SU-DHL-6 (cell line): ENCODE data around the gene SIRPA.
A peak's percentile ranks its signal among the peaks of the same experiment; 100 is the strongest.

Experiments used
- H2AFZ ChIP-seq: fragments of 200-600 bp; sonication (generic); 2 replicates; pipeline ENCODE4 v1.6.1; 2014; ENCODE audit warnings: low read depth, mild to moderate bottlenecking, moderate library complexity, mixed read lengths, antibody characterized with exemption, low read length; ENCODE audit not compliant: severe bottlenecking
- H3F3A ChIP-seq: fragments of 200-600 bp; shearing (Covaris generic); 2 replicates; pipeline ENCODE4 v1.6.0; 2016; ENCODE audit warnings: antibody characterized with exemption, mild to moderate bottlenecking; ENCODE audit not compliant: insufficient read depth
- H3K27ac ChIP-seq: fragments of 200-600 bp; sonication (generic); 2 replicates; pipeline ENCODE4 v1.5.1; 2016; ENCODE audit warnings: low read depth, mild to moderate bottlenecking, low read length, moderate library complexity, mixed read lengths
- H3K27me3 ChIP-seq: fragments of 200-600 bp; sonication (generic), shearing (Covaris generic); 2 replicates; pipeline ENCODE4 v1.6.0; 2014; ENCODE audit warnings: mild to moderate bottlenecking, low read length
- H3K36me3 ChIP-seq: fragments of 200-600 bp; sonication (generic); 2 replicates; pipeline ENCODE4 v1.6.1; 2014; ENCODE audit warnings: mild to moderate bottlenecking, low read length, mixed read lengths
- H3K4me2 ChIP-seq: fragments of 300-600, 200-600 bp; shearing (Covaris generic), sonication (generic); 2 replicates; pipeline ENCODE4 v1.6.0; 2014; ENCODE audit warnings: low read length, low read depth, mild to moderate bottlenecking; ENCODE audit not compliant: poor library complexity, severe bottlenecking
- H3K4me3 ChIP-seq: fragments of 200-600 bp; sonication (generic); 2 replicates; pipeline ENCODE4 v1.5.1; 2014; ENCODE audit warnings: antibody characterized with exemption, low read length, mild to moderate bottlenecking, mixed read lengths; ENCODE audit not compliant: insufficient read depth, poor library complexity, severe bottlenecking
- H3K79me2 ChIP-seq: fragments of 200-600 bp; sonication (generic); 2 replicates; pipeline ENCODE4 v1.6.1; 2014; ENCODE audit warnings: mild to moderate bottlenecking, low read length, moderate library complexity; ENCODE audit not compliant: insufficient read depth
- H3K9ac ChIP-seq: fragments of 200-600 bp; sonication (generic); 2 replicates; pipeline ENCODE4 v1.7.0; 2014; ENCODE audit warnings: mild to moderate bottlenecking, low read length
- H3K9me2 ChIP-seq: fragments of 200-600 bp; sonication (generic); replicated peaks from 2 replicates; pipeline ENCODE4 v1.6.1; 2014; ENCODE audit warnings: low read length; ENCODE audit not compliant: insufficient read depth
- H3K9me3 ChIP-seq: fragments of 200-600 bp; sonication (generic); 2 replicates; pipeline ENCODE4 v1.6.1; 2014; ENCODE audit warnings: low read length, mixed read lengths; ENCODE audit not compliant: insufficient read depth
- H4K20me1 ChIP-seq: fragments of 200-600 bp; sonication (generic); 2 replicates; pipeline ENCODE4 v1.6.1; 2014; ENCODE audit warnings: low read depth, mild to moderate bottlenecking, antibody characterized with exemption, low read length, moderate library complexity, mixed read lengths
- CTCF ChIP-seq: fragments of 200-600 bp; sonication (generic); IDR thresholded peaks from one replicate; pipeline ENCODE4 v1.5.1; 2017; ENCODE audit warnings: antibody characterized with exemption, mild to moderate bottlenecking, low read length, moderate library complexity; ENCODE audit not compliant: insufficient read depth, poor library complexity, severe bottlenecking
- EZH2phosphoT487 ChIP-seq: fragments of 200-600 bp; sonication (generic), shearing (Covaris generic); conservative IDR thresholded peaks from 2 replicates; pipeline ENCODE4 v1.6.1; 2018; ENCODE audit warnings: mild to moderate bottlenecking, antibody characterized with exemption, low read length, moderate library complexity, mixed read lengths

SIRPA gene

GRCh38 chr20:1961374-1961773 lies 66.2 kb downstream of the SIRPA start:
- no peaks in the 10 kb centered on the region for H3K9me3 ChIP-seq

GRCh38 chr20:1964061-1964460 lies 68.9 kb downstream of the SIRPA start:
- H3K79me2 ChIP-seq = no peaks in the 10 kb centered on the region
- no peak overlapping the region for H3K4me2 ChIP-seq
- H3K9me2 ChIP-seq = no peaks in the 10 kb centered on the region
- no peak for TF ChIP-seq CTCF
- TF ChIP-seq EZH2phosphoT487 = no peak
- no peak overlapping the region for H2AFZ ChIP-seq
- H3K9me3 ChIP-seq = no peaks in the 10 kb centered on the region
- no peaks in the 10 kb centered on the region for H3K36me3 ChIP-seq
- no peaks in the 10 kb centered on the region for H4K20me1 ChIP-seq
- H3K27ac ChIP-seq = no peak overlapping the region
- H3K4me3 ChIP-seq = no peak overlapping the region
- no peaks in the 10 kb centered on the region for H3K27me3 ChIP-seq
- H3F3A ChIP-seq = no peaks in the 10 kb centered on the region
- no peak overlapping the region for H3K9ac ChIP-seq

More at GRCh38 chr20:1961374-1961773, 66.2 kb downstream of the SIRPA start:
- no peak overlapping the region for H3K9ac ChIP-seq
- no peak overlapping the region for H3K4me2 ChIP-seq
- no peak overlapping the region for H2AFZ ChIP-seq
- no peaks in the 10 kb centered on the region for H3F3A ChIP-seq
- H4K20me1 ChIP-seq = no peaks in the 10 kb centered on the region
- H3K27ac ChIP-seq = no peak overlapping the region
- H3K79me2 ChIP-seq = no peaks in the 10 kb centered on the region
- TF ChIP-seq EZH2phosphoT487 = no peak
- TF ChIP-seq CTCF = no peak
- H3K9me2 ChIP-seq = no peaks in the 10 kb centered on the region
- H3K4me3 ChIP-seq = no peak overlapping the region
- H3K36me3 ChIP-seq = no peaks in the 10 kb centered on the region
- no peaks in the 10 kb centered on the region for H3K27me3 ChIP-seq

- Histone ChIP-seq H4K20me1 (no peaks in the 10 kb centered on the region), H3K4me3 (no peak overlapping the region), H2AFZ (peak overlapping the region; percentile 62), H3K9me3 (no peaks in the 10 kb centered on the region), H3K9me2 (no peaks in the 10 kb centered on the region), H3K36me3 (no peaks in the 10 kb centered on the region), H3K79me2 (no peaks in the 10 kb centered on the region), H3K27me3 (no peaks in the 10 kb centered on the region), H3K4me2 (no peak overlapping the region), H3K9ac (no peak overlapping the region), H3F3A (no peaks in the 10 kb centered on the region), H3K27ac (no peak overlapping the region)
- TF ChIP-seq CTCF = no peak
- no peak for TF ChIP-seq EZH2phosphoT487
Measured at GRCh38 chr20:1964659-1965405, 69.6 kb downstream of the SIRPA start.
